Keratinocyte (primary cell): ENCODE results near the gene NPLOC4. TPM values are rescaled to one million over a fixed set of nuclear protein-coding genes. Genes with fewer than 3 reads are reported as not detected.

Source experiments
- DNase-seq: peaks from one replicate; pipeline ENCODE4 v3.0.0-alpha.2; 2011; ENCODE audit warnings: low read depth, missing footprints, low spot score
- FAIRE-seq: peaks from 2 replicates; lab custom pipeline; 2011; peaks lifted over from hg19 to GRCh38; lab: Jason Lieb, UNC
- H2AFZ ChIP-seq: 2 replicates; pipeline ENCODE4 v1.6.0; 2012; ENCODE audit warnings: low read length, control low read depth, inconsistent platforms; ENCODE audit not compliant: control insufficient read depth
- H3K27ac ChIP-seq: 2 replicates; pipeline ENCODE4 v1.5.1; 2011; ENCODE audit warnings: low read length; ENCODE audit not compliant: control insufficient read depth, insufficient read depth
- H3K27me3 ChIP-seq: 3 replicates; pipeline ENCODE4 v1.6.0; 2011; ENCODE audit warnings: low read length; ENCODE audit not compliant: control insufficient read depth, insufficient read depth; ENCODE audit errors: extremely low read depth
- H3K36me3 ChIP-seq, 2 experiments: 2 replicates in 1 of 2; 3 replicates in 1 of 2; pipeline ENCODE4 v1.5.1; 2011; ENCODE audit warnings: low read length in 2 of 2, mild to moderate bottlenecking in 1 of 2; ENCODE audit not compliant: control insufficient read depth in 2 of 2, insufficient read depth in 2 of 2; ENCODE audit errors: extremely low read depth in 1 of 2
- H3K4me1 ChIP-seq: 3 replicates; pipeline ENCODE4 v1.5.1; 2011; ENCODE audit warnings: low read length; ENCODE audit not compliant: control insufficient read depth, insufficient read depth; ENCODE audit errors: extremely low read depth
- H3K4me2 ChIP-seq: 3 replicates; pipeline ENCODE4 v1.6.0; 2011; ENCODE audit warnings: low read depth, low read length; ENCODE audit not compliant: control insufficient read depth, insufficient read depth; ENCODE audit errors: extremely low read depth
- H3K4me3 ChIP-seq, 3 experiments: fragments of 200-600 bp in 1 of 3; sonication (generic) in 1 of 3; 2 replicates in 2 of 3; 3 replicates in 1 of 3; pipeline ENCODE4 v1.5.1; 2011 to 2016; ENCODE audit warnings: low read length in 3 of 3, mild to moderate bottlenecking in 3 of 3, control low read depth in 2 of 3, inconsistent platforms in 1 of 3, low read depth in 1 of 3, mixed read lengths in 1 of 3, mixed run types in 1 of 3, moderate library complexity in 1 of 3; ENCODE audit not compliant: control insufficient read depth in 2 of 3, insufficient read depth in 2 of 3; ENCODE audit errors: extremely low read depth in 1 of 3
- H3K79me2 ChIP-seq: 2 replicates; pipeline ENCODE4 v1.6.0; 2012; ENCODE audit warnings: low read length; ENCODE audit not compliant: control insufficient read depth, insufficient read depth
- H3K9ac ChIP-seq: 3 replicates; pipeline ENCODE4 v1.6.0; 2011; ENCODE audit warnings: low read length; ENCODE audit not compliant: control insufficient read depth, insufficient read depth; ENCODE audit errors: extremely low read depth
- H3K9me1 ChIP-seq: 3 replicates; pipeline ENCODE4 v1.6.0; 2011; ENCODE audit warnings: low read length; ENCODE audit not compliant: control insufficient read depth, insufficient read depth; ENCODE audit errors: extremely low read depth
- H3K9me3 ChIP-seq: 2 replicates; pipeline ENCODE4 v1.5.1; 2012; ENCODE audit warnings: low read depth, low read length; ENCODE audit not compliant: control insufficient read depth
- H4K20me1 ChIP-seq: 3 replicates; pipeline ENCODE4 v1.6.0; 2011; ENCODE audit warnings: low read length; ENCODE audit not compliant: control insufficient read depth, insufficient read depth; ENCODE audit errors: extremely low read depth
- EZH2 ChIP-seq: IDR thresholded peaks from one replicate; pipeline ENCODE4 v1.6.1; 2012; ENCODE audit warnings: inconsistent platforms, mild to moderate bottlenecking, low read length, moderate library complexity
- dilution Hi-C: fragments of 300-500 bp; cut with MboI; formaldehyde crosslinking; loops from one replicate; pipeline ENCODE4 v1.7.0; 2020; ENCODE audit warnings: low sequenced_read_pairs; ENCODE audit not compliant: extremely low pct_ligation_motif_present
- polyA plus RNA-seq, 5 experiments: library from polyadenylated mRNA; depleted of rRNA in 3 of 5; stranded (reverse) in 3 of 5; stranded (forward) in 1 of 5; unstranded in 1 of 5; fragments of >200 nt; gene quantifications; 1 replicate in 1 of 5; 2 replicates in 3 of 5; 3 replicates in 1 of 5; pipeline versions ENCODE4 v1.2.1 to v1.2.3, GENCODE V29; 2011 to 2012; ENCODE audit warnings: missing spikeins in 2 of 5, low read depth in 1 of 5, low replicate concordance in 1 of 5
- TF ChIP-seq, protein P1 (sequence below), 3 experiments: IDR thresholded peaks in 1 of 3; conservative IDR thresholded peaks in 1 of 3; optimal IDR thresholded peaks in 1 of 3; 2 replicates in 2 of 3; 3 replicates in 1 of 3; pipeline versions ENCODE3 to v1.5.1; 2011; ENCODE audit warnings: low read length in 3 of 3, mild to moderate bottlenecking in 3 of 3, moderate library complexity in 2 of 3, control low read depth in 1 of 3, inconsistent platforms in 1 of 3; ENCODE audit not compliant: insufficient read depth in 2 of 3; ENCODE audit errors: extremely low read depth in 1 of 3

Gene NPLOC4
- polyA plus RNA-seq, 1 donor (not counting 4 experiments of a cell fraction or from before 2014, with no cell fraction given) = 64.0 TPM

DNA sequence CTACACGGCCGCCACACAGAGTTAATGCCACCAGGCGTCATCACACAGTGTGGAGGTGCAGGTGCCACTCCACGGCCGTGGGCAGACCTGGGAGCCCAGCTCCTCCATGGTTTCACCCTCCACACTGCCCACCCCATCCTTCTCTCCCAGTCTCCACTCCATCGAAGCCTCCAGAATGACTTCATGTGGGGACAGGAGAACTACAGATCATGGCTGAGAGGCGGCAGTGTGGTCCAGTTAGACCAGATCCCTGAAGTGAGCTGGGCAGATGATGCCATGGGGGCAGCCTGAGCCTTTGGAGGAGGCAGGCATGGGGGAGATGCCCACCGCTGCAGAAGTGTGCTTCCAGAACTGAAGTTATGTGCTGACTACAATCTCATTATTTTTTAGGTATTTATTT lies 46.8 kb downstream of the NPLOC4 start:
- Histone ChIP-seq H3K9me1 (no peaks in the 10 kb centered on the region), H3K79me2 (peaks cover 4% of the 10 kb centered on the region), H3K27me3 (no peaks in the 10 kb centered on the region), H3K36me3 (peaks cover 34 to 38% of the 10 kb centered on the region in 2 experiments), H4K20me1 (no peaks in the 10 kb centered on the region), H3K9ac (no peak overlapping the region), H3K27ac (no peak overlapping the region), H3K4me1 (no peaks in the 10 kb centered on the region), H3K4me2 (no peak overlapping the region), H3K4me3 (no peak overlapping the region), H3K9me3 (no peaks in the 10 kb centered on the region), H2AFZ (no peak overlapping the region)
- TF ChIP-seq, protein P1, sequence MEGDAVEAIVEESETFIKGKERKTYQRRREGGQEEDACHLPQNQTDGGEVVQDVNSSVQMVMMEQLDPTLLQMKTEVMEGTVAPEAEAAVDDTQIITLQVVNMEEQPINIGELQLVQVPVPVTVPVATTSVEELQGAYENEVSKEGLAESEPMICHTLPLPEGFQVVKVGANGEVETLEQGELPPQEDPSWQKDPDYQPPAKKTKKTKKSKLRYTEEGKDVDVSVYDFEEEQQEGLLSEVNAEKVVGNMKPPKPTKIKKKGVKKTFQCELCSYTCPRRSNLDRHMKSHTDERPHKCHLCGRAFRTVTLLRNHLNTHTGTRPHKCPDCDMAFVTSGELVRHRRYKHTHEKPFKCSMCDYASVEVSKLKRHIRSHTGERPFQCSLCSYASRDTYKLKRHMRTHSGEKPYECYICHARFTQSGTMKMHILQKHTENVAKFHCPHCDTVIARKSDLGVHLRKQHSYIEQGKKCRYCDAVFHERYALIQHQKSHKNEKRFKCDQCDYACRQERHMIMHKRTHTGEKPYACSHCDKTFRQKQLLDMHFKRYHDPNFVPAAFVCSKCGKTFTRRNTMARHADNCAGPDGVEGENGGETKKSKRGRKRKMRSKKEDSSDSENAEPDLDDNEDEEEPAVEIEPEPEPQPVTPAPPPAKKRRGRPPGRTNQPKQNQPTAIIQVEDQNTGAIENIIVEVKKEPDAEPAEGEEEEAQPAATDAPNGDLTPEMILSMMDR (optimal IDR thresholded peaks at IDR 0.05 in 1 of 3, IDR thresholded peaks at IDR 0.05 in 1 of 3, conservative IDR thresholded peaks at IDR 0.05 in 1 of 3; ENCODE audit: extremely low read depth in 1 of 3, insufficient read depth in 2 of 3, low read length in 3 of 3) = no peak
- no peak for TF ChIP-seq EZH2
- FAIRE-seq (no peak), DNase-seq (no peak)
- dilution Hi-C loops = no loop called here

DNA sequence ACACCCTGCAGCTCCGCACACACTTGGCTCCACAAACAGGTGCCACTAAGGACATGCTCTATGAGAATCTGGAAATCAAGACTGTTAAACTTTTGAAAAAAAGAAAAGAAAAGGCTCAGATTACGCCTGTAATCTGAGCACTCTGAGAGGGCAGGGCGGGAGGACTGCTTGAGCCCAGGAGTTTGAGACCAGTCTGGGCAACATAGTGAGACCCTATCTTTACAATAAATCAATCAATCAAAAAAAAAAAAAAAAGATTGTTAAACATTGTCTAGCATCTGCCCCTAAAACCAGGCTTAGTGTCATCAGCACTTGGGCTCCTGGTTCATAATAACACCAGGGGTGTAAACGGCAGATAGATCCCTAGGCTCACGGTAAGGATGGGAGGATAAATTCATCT lies 47.3 kb downstream of the NPLOC4 start:
- no peak overlapping the region for H3K4me2 ChIP-seq
- no peaks in the 10 kb centered on the region for H4K20me1 ChIP-seq
- H3K4me1 ChIP-seq = no peaks in the 10 kb centered on the region
- FAIRE-seq (no peak), DNase-seq (no peak)
- dilution Hi-C loops = no loop called here
- no peaks in the 10 kb centered on the region for H3K9me3 ChIP-seq
- H3K36me3 ChIP-seq = peaks cover 34 to 40% of the 10 kb centered on the region in 2 experiments
- no peak overlapping the region for H3K4me3 ChIP-seq
- peaks cover 4% of the 10 kb centered on the region for H3K79me2 ChIP-seq
- no peak overlapping the region for H2AFZ ChIP-seq
- H3K9ac ChIP-seq = no peak overlapping the region
- no peaks in the 10 kb centered on the region for H3K27me3 ChIP-seq
- TF ChIP-seq, protein P1 (optimal IDR thresholded peaks at IDR 0.05 in 1 of 3, IDR thresholded peaks at IDR 0.05 in 1 of 3, conservative IDR thresholded peaks at IDR 0.05 in 1 of 3; ENCODE audit: extremely low read depth in 1 of 3, insufficient read depth in 2 of 3, low read length in 3 of 3) = no peak
- no peak for TF ChIP-seq EZH2
- no peak overlapping the region for H3K27ac ChIP-seq
- H3K9me1 ChIP-seq = no peaks in the 10 kb centered on the region
